Loucy (cell line): Measurements from ENCODE around the gene TENM3.

Experiments used
- EZH2phosphoT487 ChIP-seq: fragments of 200-600 bp; IDR thresholded peaks from 2 replicates; pipeline ENCODE4 v1.6.1; 2018; ENCODE audit warnings: antibody characterized with exemption, mild to moderate bottlenecking, moderate library complexity, borderline replicate concordance
- TF ChIP-seq, protein P1 (sequence below): fragments of 200-600 bp; sonication (generic); conservative IDR thresholded peaks from 2 replicates; pipeline ENCODE4 v1.5.1; 2014; ENCODE audit warnings: mild to moderate bottlenecking, antibody characterized with exemption, low read length

DNA sequence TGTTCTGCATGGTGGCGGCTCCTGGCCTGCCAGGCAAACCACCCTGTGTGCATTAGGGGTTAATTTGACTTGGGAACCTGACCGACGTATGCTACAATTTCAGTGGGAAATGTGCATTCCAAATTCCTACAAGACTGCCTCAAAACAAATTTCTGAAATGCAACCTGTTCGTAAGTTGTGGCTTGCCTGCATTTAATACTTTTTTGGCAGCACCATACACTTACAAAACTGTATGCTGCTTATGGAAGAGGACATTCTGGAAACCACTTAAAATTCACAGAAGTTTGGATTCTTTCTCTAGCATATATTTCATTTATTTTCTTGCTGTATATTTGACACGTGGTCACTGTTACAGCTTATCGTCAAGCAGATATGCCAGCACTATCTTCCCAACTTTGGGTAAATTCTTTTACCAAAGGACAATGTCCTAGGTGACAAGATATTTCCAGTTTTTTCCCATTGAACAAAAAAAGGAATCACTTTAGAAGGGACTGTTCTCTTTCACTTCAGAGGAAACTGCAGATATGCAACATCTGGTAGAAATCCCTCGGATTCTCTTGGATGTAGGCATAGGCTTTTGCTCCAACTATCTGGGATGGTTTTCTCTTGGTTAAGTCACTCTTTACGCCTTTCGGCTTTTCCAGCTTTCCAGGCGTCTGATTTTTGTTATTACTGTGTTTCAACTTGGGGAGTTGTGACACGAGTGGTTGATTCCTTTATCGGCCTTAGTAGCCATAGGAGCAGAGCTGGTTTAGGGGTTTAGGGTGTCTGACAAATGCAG is 9.7 kb upstream of the TENM3 start:
- TF ChIP-seq, protein P1, sequence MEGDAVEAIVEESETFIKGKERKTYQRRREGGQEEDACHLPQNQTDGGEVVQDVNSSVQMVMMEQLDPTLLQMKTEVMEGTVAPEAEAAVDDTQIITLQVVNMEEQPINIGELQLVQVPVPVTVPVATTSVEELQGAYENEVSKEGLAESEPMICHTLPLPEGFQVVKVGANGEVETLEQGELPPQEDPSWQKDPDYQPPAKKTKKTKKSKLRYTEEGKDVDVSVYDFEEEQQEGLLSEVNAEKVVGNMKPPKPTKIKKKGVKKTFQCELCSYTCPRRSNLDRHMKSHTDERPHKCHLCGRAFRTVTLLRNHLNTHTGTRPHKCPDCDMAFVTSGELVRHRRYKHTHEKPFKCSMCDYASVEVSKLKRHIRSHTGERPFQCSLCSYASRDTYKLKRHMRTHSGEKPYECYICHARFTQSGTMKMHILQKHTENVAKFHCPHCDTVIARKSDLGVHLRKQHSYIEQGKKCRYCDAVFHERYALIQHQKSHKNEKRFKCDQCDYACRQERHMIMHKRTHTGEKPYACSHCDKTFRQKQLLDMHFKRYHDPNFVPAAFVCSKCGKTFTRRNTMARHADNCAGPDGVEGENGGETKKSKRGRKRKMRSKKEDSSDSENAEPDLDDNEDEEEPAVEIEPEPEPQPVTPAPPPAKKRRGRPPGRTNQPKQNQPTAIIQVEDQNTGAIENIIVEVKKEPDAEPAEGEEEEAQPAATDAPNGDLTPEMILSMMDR: no peak
- TF ChIP-seq EZH2phosphoT487: no peak
